Bronchial epithelial cell (primary cell): ENCODE results near the gene CORO6. TPM values are rescaled to one million over a fixed set of nuclear protein-coding genes. Genes with fewer than 3 reads are reported as not detected.

Experiments
- DNase-seq: peaks from one replicate; pipeline ENCODE4 v3.0.0-alpha.2; 2010; ENCODE audit warnings: low read depth
- FAIRE-seq: peaks from 2 replicates; lab custom pipeline; 2011; peaks lifted over from hg19 to GRCh38; lab: Jason Lieb, UNC
- H3K27me3 ChIP-seq: 2 replicates; pipeline ENCODE4 v1.5.1; 2011; ENCODE audit warnings: low read length; ENCODE audit not compliant: control insufficient read depth, insufficient read depth
- H3K36me3 ChIP-seq: 2 replicates; pipeline ENCODE4 v1.5.1; 2011; ENCODE audit warnings: low read length; ENCODE audit not compliant: control insufficient read depth, insufficient read depth
- H3K4me3 ChIP-seq: 2 replicates; pipeline ENCODE4 v1.5.1; 2011; ENCODE audit warnings: mild to moderate bottlenecking, low read depth, low read length, control low read depth
- total RNA-seq: library from RNA; depleted of rRNA; stranded (reverse); fragments of >200 nt; gene quantifications from 2 replicates; pipeline ENCODE4 v1.2.1, GENCODE V29; 2014
- TF ChIP-seq, protein P1 (sequence below): IDR thresholded peaks from 2 replicates; pipeline ENCODE4 v1.5.1; 2011; ENCODE audit warnings: mild to moderate bottlenecking, moderate library complexity, low read length, control low read depth, inconsistent platforms; ENCODE audit not compliant: insufficient read depth, severe bottlenecking

The CORO6 gene
- total RNA-seq, 1 donor from 2014 or later = 0.79 TPM

DNA sequence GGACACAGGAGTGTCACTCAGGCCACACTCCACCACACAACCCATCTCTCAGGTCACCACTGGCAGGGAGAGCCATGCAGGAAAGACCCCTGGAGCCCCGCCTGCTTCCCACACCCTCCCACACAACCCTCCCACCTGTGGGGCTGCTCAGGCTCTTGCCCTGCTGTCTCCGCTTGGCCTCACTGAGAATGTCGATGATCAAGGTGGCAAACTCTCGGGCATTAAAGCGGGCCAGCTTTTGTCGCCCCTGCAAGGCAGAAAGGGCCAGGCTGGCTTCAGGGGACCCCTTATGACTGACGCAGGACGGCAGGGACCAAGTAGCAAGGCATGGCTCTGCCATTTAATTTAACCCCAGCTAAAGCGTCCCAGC lies 45.7 kb downstream of the CORO6 start:
- FAIRE-seq = no peak
- H3K36me3 ChIP-seq = peaks cover 44% of the 10 kb centered on the region

DNA sequence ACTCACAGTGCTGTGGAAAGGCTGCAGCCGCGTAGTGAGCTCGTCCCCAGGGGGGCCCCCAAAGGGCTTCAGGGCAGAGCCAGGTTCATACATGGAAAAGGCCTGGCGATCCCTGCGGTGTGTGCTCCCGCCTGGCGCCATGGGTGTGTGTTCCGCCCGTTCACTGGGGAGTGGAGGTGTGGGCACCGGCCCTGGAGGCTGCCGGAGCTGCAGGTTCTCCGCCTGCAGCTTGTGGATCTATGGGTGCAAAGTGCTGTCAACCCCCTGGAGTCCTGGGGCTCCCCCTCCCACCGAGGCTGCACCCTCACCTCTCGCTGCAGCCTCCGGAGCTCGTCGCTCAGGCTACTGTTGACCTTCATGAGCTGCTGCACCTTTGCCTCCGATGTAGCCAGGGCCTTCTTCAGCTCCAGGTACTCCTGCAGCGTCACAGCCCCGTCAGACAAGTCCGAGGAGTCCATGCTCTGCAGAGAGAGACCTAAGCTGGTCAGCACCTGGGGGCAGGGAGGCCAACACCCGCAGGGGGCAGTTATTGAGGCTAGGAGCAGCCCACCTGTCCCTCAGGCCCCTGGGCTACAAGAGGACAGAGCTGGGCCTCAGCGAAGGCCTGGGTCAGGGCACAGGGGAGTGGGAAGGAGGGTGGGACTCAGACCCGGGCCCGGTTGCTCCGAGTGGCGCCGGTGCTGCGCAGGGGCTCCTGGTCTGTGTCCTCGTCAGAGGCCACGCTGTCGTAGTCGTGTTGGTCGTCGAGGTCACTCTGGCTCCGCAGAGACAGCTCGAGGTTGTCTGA lies 46.3 kb downstream of the CORO6 start:
- no peak overlapping the region for H3K4me3 ChIP-seq
- no peaks in the 10 kb centered on the region for H3K27me3 ChIP-seq
- no peak for DNase-seq
- H3K36me3 ChIP-seq = peaks cover 44% of the 10 kb centered on the region
- no peak for FAIRE-seq
- TF ChIP-seq, protein P1, sequence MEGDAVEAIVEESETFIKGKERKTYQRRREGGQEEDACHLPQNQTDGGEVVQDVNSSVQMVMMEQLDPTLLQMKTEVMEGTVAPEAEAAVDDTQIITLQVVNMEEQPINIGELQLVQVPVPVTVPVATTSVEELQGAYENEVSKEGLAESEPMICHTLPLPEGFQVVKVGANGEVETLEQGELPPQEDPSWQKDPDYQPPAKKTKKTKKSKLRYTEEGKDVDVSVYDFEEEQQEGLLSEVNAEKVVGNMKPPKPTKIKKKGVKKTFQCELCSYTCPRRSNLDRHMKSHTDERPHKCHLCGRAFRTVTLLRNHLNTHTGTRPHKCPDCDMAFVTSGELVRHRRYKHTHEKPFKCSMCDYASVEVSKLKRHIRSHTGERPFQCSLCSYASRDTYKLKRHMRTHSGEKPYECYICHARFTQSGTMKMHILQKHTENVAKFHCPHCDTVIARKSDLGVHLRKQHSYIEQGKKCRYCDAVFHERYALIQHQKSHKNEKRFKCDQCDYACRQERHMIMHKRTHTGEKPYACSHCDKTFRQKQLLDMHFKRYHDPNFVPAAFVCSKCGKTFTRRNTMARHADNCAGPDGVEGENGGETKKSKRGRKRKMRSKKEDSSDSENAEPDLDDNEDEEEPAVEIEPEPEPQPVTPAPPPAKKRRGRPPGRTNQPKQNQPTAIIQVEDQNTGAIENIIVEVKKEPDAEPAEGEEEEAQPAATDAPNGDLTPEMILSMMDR = no peak

More for the DNA sequence above, 45.7 kb downstream of the CORO6 start:
- no peak for DNase-seq
- H3K4me3 ChIP-seq = no peak overlapping the region
- TF ChIP-seq, protein P1 = no peak
- H3K27me3 ChIP-seq = no peaks in the 10 kb centered on the region

DNA sequence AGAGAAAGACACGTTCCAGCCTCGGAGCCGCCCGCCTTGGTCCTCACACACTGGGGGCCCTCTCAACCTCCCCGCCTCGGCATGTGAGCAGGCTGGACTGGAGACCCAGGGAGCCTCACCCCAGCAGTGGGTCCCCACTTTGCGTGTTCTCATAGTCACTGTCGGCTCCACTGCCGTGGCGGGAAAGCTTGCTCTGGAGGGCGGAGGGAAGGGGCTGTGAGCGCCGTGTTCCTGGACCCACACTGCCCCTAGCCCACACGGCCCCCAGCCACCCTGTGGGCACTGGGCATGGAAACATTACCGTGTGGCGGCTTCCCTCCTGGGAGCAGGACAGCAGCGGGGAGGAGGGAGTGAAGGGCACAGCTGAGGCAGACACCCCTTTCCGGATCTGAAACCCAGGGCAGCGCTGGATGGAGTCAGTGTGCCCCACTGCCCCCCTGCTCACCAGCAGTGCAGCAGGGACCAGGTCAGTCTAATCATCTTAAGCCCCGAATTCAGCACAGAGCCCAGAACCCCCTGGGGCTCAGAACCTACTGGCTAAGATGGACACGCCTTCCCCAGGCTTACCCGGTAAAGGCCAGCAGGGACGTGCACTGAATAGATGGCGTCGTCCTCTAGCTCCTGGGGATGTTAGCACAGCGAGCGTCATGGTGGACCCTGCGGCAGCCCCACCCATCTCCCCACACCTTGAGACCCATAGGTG lies 47.0 kb downstream of the CORO6 start:
- TF ChIP-seq, protein P1 = no peak
- no peaks in the 10 kb centered on the region for H3K27me3 ChIP-seq
- peaks cover 41% of the 10 kb centered on the region for H3K36me3 ChIP-seq
- no peak overlapping the region for H3K4me3 ChIP-seq
- no peak for FAIRE-seq
- no peak for DNase-seq

DNA sequence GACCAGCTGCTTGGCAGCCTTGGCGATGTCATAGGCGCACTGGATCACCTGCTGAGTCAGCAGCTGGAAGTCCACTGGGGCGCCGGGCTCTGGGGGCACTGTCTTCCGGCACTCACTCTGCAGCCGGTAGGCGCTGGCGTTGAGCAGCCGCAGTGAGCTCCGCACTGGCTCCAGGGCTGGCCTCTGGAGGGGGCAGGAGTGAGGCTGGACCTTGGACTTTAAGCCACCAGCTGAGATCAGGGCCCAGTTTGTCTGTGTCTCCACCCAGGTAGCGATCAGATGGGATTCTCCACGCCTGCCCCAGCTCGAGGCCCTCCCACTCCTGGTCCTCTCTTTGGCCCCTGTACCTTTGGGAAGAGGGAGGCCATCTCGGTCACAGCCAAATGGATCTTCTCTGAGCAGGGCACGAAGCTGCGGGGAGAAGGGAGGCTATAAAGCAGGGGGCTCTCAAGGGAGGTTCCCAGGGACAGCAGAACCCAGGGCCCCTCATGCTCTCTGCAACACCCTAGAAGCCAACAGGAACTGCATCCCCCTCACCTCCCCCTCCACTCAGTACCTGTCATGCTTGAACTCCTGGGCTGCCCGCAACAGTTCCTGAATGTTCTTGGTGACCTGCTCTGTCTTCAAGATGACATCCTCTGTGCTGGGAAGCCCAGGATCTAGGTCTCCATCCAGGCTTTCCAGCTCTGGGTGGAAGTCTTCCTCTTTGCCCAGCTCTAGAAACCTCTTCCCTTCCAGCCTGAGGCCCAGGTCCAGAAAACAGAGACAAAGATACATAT lies 47.8 kb downstream of the CORO6 start:
- peaks cover 37% of the 10 kb centered on the region for H3K36me3 ChIP-seq
- no peak overlapping the region for H3K4me3 ChIP-seq
- no peaks in the 10 kb centered on the region for H3K27me3 ChIP-seq
- TF ChIP-seq, protein P1 = no peak
- no peak for FAIRE-seq
- DNase-seq = no peak

DNA sequence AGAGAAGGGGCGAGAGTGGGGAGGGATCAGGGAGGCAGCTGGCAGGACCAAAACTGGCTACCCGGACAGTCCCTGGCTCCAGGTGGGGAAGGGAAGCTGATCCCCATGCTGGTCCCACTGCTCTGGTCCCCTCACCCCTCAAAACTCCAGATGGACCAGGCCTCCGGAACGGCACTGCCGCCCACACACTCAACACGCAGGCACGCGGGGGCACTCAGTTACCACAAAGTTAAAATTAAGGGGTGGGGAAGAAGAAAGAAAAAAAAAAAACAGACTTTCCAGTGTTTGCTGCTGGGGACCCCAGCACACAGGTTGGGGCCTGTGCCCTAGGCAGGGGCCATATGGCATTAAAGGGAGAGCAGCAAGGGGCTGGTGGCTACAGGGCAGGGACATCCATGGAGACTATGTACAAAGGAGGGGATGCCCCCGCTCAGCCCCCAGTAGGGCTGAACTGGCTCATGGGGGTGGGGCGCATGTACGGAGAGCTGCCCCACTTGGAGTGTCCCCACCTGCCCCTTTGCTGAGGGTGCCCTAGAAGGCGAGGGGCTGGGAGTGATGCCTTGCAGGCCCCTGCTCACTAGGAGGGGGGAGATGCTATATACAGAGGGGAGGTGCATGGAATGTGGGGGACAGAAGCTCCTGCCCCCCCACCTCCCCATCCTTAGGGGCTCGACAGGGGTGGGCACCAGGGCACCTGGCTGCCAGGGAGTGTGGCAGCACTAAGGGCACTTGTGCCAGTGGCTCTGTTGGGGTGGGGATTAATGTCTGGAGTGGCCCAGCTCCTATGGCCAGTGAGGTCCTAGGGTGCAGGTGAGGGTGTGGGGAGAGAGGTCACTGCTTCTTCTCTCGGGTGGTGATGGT lies 48.6 kb downstream of the CORO6 start:
- FAIRE-seq = no peak
- no peak overlapping the region for H3K4me3 ChIP-seq
- TF ChIP-seq, protein P1 = no peak
- no peak for DNase-seq
- H3K27me3 ChIP-seq = no peaks in the 10 kb centered on the region
- peaks cover 34% of the 10 kb centered on the region for H3K36me3 ChIP-seq
